GM12873 (cell line): ENCODE data around the gene PID1.

Experiments used
- CTCF ChIP-seq: IDR thresholded peaks from 2 replicates; pipeline ENCODE4 v1.5.1; 2012; ENCODE audit warnings: low read depth, mild to moderate bottlenecking, moderate library complexity, low read length, control low read depth; ENCODE audit not compliant: insufficient read depth; ENCODE audit errors: missing control alignments

The PID1 gene

GRCh38 chr2:229162015-229162414 lies 109.1 kb downstream of the PID1 start:
- no peak for TF ChIP-seq CTCF

GRCh38 chr2:229160984-229161383 lies 110.1 kb downstream of the PID1 start:
- no peak for TF ChIP-seq CTCF

- TF ChIP-seq CTCF, result no peak
Observed at GRCh38 chr2:229160180-229160579, 110.9 kb downstream of the PID1 start.

GRCh38 chr2:229159405-229159804 lies 111.7 kb downstream of the PID1 start:
- TF ChIP-seq CTCF, result no peak

- no peak for TF ChIP-seq CTCF
Observed at GRCh38 chr2:229154381-229154780, 116.7 kb downstream of the PID1 start.

- TF ChIP-seq CTCF, result no peak
Observed at GRCh38 chr2:229153951-229154350, 117.1 kb downstream of the PID1 start.

GRCh38 chr2:229153267-229153666 lies 117.8 kb downstream of the PID1 start:
- TF ChIP-seq CTCF, result no peak
